Measurements from ENCODE around the gene NFYA. TPM values are rescaled to one million over a fixed set of nuclear protein-coding genes. Genes with fewer than 3 reads are reported as not detected.

NFYA gene
- total and polyA plus RNA-seq, 2 of the 13 experiments (the other 11 are each of a cell fraction or from before 2014, with no cell fraction given) = 16.0 to 22.9 TPM

DNA sequence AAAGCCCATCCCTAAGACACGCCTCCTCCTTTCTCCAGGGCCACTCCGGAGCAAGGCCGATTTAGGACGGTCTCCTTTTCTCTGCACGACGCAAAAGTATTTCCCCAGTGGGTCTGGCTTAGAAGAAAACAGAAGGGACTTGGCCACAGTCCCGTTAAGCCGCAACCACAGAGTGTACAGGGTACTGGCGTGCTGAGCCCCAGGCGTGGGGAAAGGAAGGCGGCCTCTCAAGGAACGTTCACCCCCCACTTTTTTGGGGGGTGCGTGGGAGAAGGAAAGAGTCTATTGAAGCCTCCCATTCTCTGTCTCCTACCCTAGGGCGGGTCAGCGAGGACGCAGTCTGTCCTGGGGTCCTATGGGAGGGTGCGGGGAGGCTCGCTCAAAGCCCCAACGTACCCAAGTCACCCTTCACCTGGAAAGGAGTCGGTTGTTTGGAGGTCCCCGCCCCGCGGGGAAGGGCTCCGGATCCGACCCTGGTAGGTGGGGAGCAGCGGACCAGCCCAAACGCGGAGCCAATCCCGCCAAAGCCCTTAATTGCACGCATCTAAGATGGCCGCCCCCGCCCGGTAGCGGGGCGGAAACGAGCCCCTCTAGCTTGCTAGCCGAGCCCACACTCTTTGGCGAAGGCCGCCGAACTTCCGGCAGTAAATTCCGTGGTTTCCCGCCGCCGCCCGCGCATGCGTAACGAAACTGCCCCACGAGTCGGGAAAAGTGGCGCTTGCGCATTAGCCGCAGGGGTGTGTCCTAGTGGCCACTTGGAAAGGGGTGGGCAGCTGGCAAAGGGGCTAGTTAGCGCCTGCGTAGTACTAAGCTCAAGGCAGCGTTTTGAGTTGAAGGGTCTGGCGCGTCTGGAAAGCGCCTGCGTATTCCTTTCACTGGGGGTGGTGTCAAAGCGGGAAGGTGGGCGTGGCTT, 595 bp upstream of the NFYA start, which contains the start of gene OARD1 (continued):
- TF ChIP-seq, protein P1, sequence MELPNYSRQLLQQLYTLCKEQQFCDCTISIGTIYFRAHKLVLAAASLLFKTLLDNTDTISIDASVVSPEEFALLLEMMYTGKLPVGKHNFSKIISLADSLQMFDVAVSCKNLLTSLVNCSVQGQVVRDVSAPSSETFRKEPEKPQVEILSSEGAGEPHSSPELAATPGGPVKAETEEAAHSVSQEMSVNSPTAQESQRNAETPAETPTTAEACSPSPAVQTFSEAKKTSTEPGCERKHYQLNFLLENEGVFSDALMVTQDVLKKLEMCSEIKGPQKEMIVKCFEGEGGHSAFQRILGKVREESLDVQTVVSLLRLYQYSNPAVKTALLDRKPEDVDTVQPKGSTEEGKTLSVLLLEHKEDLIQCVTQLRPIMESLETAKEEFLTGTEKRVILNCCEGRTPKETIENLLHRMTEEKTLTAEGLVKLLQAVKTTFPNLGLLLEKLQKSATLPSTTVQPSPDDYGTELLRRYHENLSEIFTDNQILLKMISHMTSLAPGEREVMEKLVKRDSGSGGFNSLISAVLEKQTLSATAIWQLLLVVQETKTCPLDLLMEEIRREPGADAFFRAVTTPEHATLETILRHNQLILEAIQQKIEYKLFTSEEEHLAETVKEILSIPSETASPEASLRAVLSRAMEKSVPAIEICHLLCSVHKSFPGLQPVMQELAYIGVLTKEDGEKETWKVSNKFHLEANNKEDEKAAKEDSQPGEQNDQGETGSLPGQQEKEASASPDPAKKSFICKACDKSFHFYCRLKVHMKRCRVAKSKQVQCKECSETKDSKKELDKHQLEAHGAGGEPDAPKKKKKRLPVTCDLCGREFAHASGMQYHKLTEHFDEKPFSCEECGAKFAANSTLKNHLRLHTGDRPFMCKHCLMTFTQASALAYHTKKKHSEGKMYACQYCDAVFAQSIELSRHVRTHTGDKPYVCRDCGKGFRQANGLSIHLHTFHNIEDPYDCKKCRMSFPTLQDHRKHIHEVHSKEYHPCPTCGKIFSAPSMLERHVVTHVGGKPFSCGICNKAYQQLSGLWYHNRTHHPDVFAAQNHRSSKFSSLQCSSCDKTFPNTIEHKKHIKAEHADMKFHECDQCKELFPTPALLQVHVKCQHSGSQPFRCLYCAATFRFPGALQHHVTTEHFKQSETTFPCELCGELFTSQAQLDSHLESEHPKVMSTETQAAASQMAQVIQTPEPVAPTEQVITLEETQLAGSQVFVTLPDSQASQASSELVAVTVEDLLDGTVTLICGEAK (IDR thresholded peaks at IDR 0.05) = peak; percentile 40
- TF ChIP-seq, protein P1 (CRISPR knock-in tag; IDR thresholded peaks at IDR 0.05) = 0 out of 2 replicates have a peak, but pooled peaks have one; percentile 27
- peak; percentile 84; the same call in 1 of the 2 replicates for TF ChIP-seq ZNF512B (CRISPR knock-in tag; IDR thresholded peaks at IDR 0.05; ENCODE audit: borderline replicate concordance)
- TF ChIP-seq TFDP1 (CRISPR knock-in tag; IDR thresholded peaks at IDR 0.05; ENCODE audit: borderline replicate concordance) = peak; percentile 97
- peak; percentile 6; the same call in 1 of the 2 replicates for TF ChIP-seq NR2C2 (CRISPR knock-in tag; IDR thresholded peaks at IDR 0.05; ENCODE audit: borderline replicate concordance)
- TF ChIP-seq, protein P2, sequence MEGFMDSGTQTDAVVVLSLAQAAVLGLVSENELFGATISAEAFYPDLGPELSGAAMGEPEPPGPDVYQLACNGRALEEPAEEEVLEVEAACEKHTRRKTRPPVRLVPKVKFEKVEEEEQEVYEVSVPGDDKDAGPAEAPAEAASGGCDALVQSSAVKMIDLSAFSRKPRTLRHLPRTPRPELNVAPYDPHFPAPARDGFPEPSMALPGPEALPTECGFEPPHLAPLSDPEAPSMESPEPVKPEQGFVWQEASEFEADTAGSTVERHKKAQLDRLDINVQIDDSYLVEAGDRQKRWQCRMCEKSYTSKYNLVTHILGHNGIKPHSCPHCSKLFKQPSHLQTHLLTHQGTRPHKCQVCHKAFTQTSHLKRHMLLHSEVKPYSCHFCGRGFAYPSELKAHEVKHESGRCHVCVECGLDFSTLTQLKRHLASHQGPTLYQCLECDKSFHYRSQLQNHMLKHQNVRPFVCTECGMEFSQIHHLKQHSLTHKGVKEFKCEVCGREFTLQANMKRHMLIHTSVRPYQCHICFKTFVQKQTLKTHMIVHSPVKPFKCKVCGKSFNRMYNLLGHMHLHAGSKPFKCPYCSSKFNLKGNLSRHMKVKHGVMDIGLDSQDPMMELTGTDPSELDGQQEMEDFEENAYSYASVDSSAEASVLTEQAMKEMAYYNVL (CRISPR knock-in tag; IDR thresholded peaks at IDR 0.05; ENCODE audit: borderline replicate concordance) = 0 out of 2 replicates have a peak, but pooled peaks have one; percentile 70
- 0 out of 2 replicates have a peak, but pooled peaks have one; percentile 53 for TF ChIP-seq RFXAP (CRISPR knock-in tag; IDR thresholded peaks at IDR 0.05; ENCODE audit: borderline replicate concordance)
- TF ChIP-seq ZNF138 (CRISPR knock-in tag; IDR thresholded peaks at IDR 0.05; ENCODE audit: low read depth) = peak; percentile 59; the same call in 1 of the 2 replicates
- peak; percentile 12; the same call in 1 of the 2 replicates for TF ChIP-seq HNF1B (CRISPR knock-in tag; IDR thresholded peaks at IDR 0.05)
